ENCODE data around the gene PPP2R5E. TPM values are rescaled to one million over a fixed set of nuclear protein-coding genes. Genes with fewer than 3 reads are reported as not detected.

PPP2R5E gene
- total and polyA plus RNA-seq, 2 of the 8 experiments (the other 6 are each of a cell fraction or from before 2014, with no cell fraction given) = 6.8 to 64.6 TPM

- Histone ChIP-seq H3K79me2 (ENCODE audit: control insufficient read depth in 1 of 2, insufficient read depth in 2 of 2, low read length in 2 of 2) (peaks cover 4 to 92% of the 10 kb centered on the region in 2 experiments), H4K8ac (ENCODE audit: extremely low read depth, insufficient read depth, low read length) (no peak overlapping the region)
Measured at GRCh38 chr14:63510538-63510937, 32.6 kb downstream of the PPP2R5E start.

More at GRCh38 chr14:63510538-63510937, 32.6 kb downstream of the PPP2R5E start:
- Histone ChIP-seq H2BK12ac (ENCODE audit: low read depth, low read length) (no peak overlapping the region), H3K9me3 (ENCODE audit: insufficient read depth in 2 of 2, low read depth in 1 of 2, low read length in 1 of 2) (no peaks in the 10 kb centered on the region), H2BK5ac (ENCODE audit: low read depth, low read length) (no peak overlapping the region), H2BK20ac (ENCODE audit: low read length) (no peak overlapping the region), H2BK120ac (replicated peaks; ENCODE audit: low read depth, low read length) (no peak overlapping the region), H3K56ac (replicated peaks; ENCODE audit: insufficient read length, low read depth, low read length) (no peak overlapping the region), H2BK15ac (ENCODE audit: low read length) (no peak overlapping the region), H3K79me1 (ENCODE audit: low read depth, low read length) (peaks cover 12% of the 10 kb centered on the region), H4K5ac (ENCODE audit: insufficient read length, low read depth, low read length) (no peak overlapping the region), H2AFZ (ENCODE audit: low read length) (no peak overlapping the region), H3K14ac (ENCODE audit: insufficient read length) (no peak overlapping the region), H3K23me2 (ENCODE audit: low read depth, low read length) (no peaks in the 10 kb centered on the region), H3K27ac (ENCODE audit: low read depth, low read length) (no peak overlapping the region), H3K23ac (ENCODE audit: insufficient read length) (no peak overlapping the region), H4K20me1 (replicated peaks in 1 of 2; ENCODE audit: control insufficient read depth in 1 of 2, insufficient read depth in 2 of 2, low read length in 2 of 2) (peaks cover 11 to 15% of the 10 kb centered on the region in 2 experiments), H3K4me1 (replicated peaks in 1 of 4; ENCODE audit: control insufficient read depth in 3 of 4, insufficient read depth in 4 of 4, low read length in 3 of 4) (peaks cover 0 to 4% (median 2%) of the 10 kb centered on the region in 4 experiments; a peak in 4 of 7 replicates), H2AK5ac (ENCODE audit: low read depth, low read length) (no peak overlapping the region), H3K4ac (replicated peaks; ENCODE audit: insufficient read length, low read depth, low read length) (no peak overlapping the region), H3K36me3 (ENCODE audit: control insufficient read depth in 2 of 4, insufficient read depth in 4 of 4, low read length in 3 of 4) (peaks cover 0 to 4% (median 0%) of the 10 kb centered on the region in 4 experiments; a peak in 1 of 8 replicates), H3K27me3 (replicated peaks in 1 of 4; ENCODE audit: control insufficient read depth in 3 of 4, extremely low read depth in 1 of 4, insufficient read depth in 3 of 4, low read length in 3 of 4) (no peaks in the 10 kb centered on the region), H3K4me2 (ENCODE audit: insufficient read depth in 1 of 2, low read depth in 2 of 2, low read length in 2 of 2) (no peak overlapping the region), H4K91ac (replicated peaks; ENCODE audit: insufficient read length, low read length) (no peak overlapping the region), H3K18ac (ENCODE audit: extremely low read depth, low read length) (no peak overlapping the region), H3K9ac (replicated peaks in 1 of 4; ENCODE audit: extremely low read depth in 1 of 4, low read depth in 3 of 4, low read length in 3 of 4) (no peak overlapping the region), H3K4me3 (ENCODE audit: extremely low read depth in 1 of 4, insufficient read depth in 2 of 4, low read depth in 3 of 4, low read length in 4 of 4) (no peak overlapping the region)
- TF ChIP-seq ZNF274 (IDR thresholded peaks at IDR 0.05; ENCODE audit: borderline replicate concordance, extremely low read depth, low read length) = no peak
- no peak for TF ChIP-seq CHD2 (IDR thresholded peaks at IDR 0.05; ENCODE audit: low read length)
- TF ChIP-seq EP300 (IDR thresholded peaks at IDR 0.05; ENCODE audit: borderline replicate concordance in 1 of 2, low read depth in 2 of 2, low read length in 2 of 2) = no peak
- no peak for TF ChIP-seq HDAC6 (IDR thresholded peaks at IDR 0.05; ENCODE audit: low read depth, low read length)
- TF ChIP-seq POU5F1 (IDR thresholded peaks at IDR 0.05; ENCODE audit: low read depth, low read length) = no peak
- ChIA-PET POLR2A (ENCODE audit: partially characterized antibody) (no interaction called here), CTCF (ENCODE audit: partially characterized antibody) (interaction anchor here (1.3 kb wide), 1 partner anchor 33 kb away, joined by 3 read pairs; the partner anchor contains the start of gene PPP2R5E)
- DNase-seq (ENCODE audit: low read depth in 1 of 2, low spot score in 2 of 2) = no peak
- WGBS, 2 experiments (ENCODE audit: extremely low coverage in 1 of 2, insufficient coverage in 1 of 2, insufficient read length in 1 of 2, insufficient replicate concordance in 2 of 2, low coverage in 1 of 2, low lambda C conversion rate in 2 of 2, missing lambda C conversion rate in 1 of 2) = 95% methylated on average over 5 of the region's 5 CpGs; no CpG with 5 or more reads in 1 of the 2 experiments
- no peak for FAIRE-seq

All from H1 (cell line).